ENCODE data around the gene BCKDHB.

The BCKDHB gene

DNA sequence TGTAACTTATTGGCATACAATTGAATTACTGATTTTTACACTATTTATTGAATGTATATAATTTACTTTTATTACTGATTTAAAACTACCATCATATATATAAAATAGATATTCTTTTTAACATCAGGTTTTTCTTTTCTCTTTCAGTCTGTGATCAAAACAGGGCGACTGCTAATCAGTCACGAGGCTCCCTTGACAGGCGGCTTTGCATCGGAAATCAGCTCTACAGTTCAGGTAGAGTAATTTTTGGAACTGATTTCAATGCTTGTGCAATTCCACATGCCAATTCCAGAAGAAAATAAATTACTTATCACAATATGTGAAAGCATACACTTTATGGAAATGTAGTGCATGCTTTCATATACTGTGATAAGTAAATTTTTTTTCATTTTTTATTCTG lies 166.5 kb downstream of the BCKDHB start:
- Histone ChIP-seq H3F3A (ENCODE audit: control insufficient read depth, insufficient read depth) (no peaks in the 10 kb centered on the region), H3K36me3 (ENCODE audit: control insufficient read depth, low read length) (no peaks in the 10 kb centered on the region), H3K9me3 (ENCODE audit: control insufficient read depth, insufficient read depth, low read length) (no peaks in the 10 kb centered on the region), H3K9me2 (replicated peaks; ENCODE audit: control insufficient read depth, low read length) (no peaks in the 10 kb centered on the region), H3K4me1 (ENCODE audit: control insufficient read depth, low read length) (no peaks in the 10 kb centered on the region), H3K79me2 (ENCODE audit: control insufficient read depth, low read length) (no peaks in the 10 kb centered on the region), H3K4me2 (ENCODE audit: low read length) (no peak overlapping the region), H3K27ac (ENCODE audit: low read depth, low read length) (no peak overlapping the region), H3K4me3 (ENCODE audit: low read length) (no peak overlapping the region), H4K20me1 (ENCODE audit: control insufficient read depth, insufficient read depth, low read depth, low read length) (no peaks in the 10 kb centered on the region), H3K27me3 (ENCODE audit: control insufficient read depth, low read length) (no peaks in the 10 kb centered on the region)
- TF ChIP-seq, protein P1, sequence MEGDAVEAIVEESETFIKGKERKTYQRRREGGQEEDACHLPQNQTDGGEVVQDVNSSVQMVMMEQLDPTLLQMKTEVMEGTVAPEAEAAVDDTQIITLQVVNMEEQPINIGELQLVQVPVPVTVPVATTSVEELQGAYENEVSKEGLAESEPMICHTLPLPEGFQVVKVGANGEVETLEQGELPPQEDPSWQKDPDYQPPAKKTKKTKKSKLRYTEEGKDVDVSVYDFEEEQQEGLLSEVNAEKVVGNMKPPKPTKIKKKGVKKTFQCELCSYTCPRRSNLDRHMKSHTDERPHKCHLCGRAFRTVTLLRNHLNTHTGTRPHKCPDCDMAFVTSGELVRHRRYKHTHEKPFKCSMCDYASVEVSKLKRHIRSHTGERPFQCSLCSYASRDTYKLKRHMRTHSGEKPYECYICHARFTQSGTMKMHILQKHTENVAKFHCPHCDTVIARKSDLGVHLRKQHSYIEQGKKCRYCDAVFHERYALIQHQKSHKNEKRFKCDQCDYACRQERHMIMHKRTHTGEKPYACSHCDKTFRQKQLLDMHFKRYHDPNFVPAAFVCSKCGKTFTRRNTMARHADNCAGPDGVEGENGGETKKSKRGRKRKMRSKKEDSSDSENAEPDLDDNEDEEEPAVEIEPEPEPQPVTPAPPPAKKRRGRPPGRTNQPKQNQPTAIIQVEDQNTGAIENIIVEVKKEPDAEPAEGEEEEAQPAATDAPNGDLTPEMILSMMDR (IDR thresholded peaks at IDR 0.05; ENCODE audit: low read depth, low read length, poor library complexity, severe bottlenecking) = no peak
- no peak for TF ChIP-seq EZH2phosphoT487 (IDR thresholded peaks at IDR 0.05; ENCODE audit: borderline replicate concordance, low read length)

DNA sequence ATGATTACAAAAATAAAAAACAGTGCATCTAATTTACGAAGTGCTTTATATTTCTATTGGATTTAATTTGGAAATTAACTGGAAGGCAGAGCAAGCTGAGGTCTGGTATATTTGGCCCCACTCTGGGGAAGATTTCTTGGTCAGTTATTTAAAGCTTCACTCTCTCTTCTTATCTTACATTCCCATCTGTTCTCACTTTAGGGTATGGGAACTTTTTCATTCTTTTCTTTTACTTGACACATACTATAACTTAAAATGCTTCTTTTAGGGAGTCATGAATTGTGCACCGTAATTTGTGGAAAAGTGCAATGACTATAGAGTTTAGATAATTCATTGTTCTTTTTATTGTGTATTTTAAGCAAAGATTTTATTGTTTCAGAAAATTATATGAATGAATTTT lies 170.4 kb downstream of the BCKDHB start:
- Histone ChIP-seq H3K27me3 (ENCODE audit: control insufficient read depth, low read length) (no peaks in the 10 kb centered on the region), H3K4me1 (ENCODE audit: control insufficient read depth, low read length) (no peaks in the 10 kb centered on the region), H3F3A (ENCODE audit: control insufficient read depth, insufficient read depth) (no peaks in the 10 kb centered on the region), H3K4me3 (ENCODE audit: low read length) (no peak overlapping the region), H3K79me2 (ENCODE audit: control insufficient read depth, low read length) (no peaks in the 10 kb centered on the region), H3K9me3 (ENCODE audit: control insufficient read depth, insufficient read depth, low read length) (no peaks in the 10 kb centered on the region), H4K20me1 (ENCODE audit: control insufficient read depth, insufficient read depth, low read depth, low read length) (no peaks in the 10 kb centered on the region), H3K27ac (ENCODE audit: low read depth, low read length) (no peak overlapping the region), H3K4me2 (ENCODE audit: low read length) (no peak overlapping the region), H3K9me2 (replicated peaks; ENCODE audit: control insufficient read depth, low read length) (no peaks in the 10 kb centered on the region), H3K36me3 (ENCODE audit: control insufficient read depth, low read length) (no peaks in the 10 kb centered on the region)
- TF ChIP-seq, protein P1 (IDR thresholded peaks at IDR 0.05; ENCODE audit: low read depth, low read length, poor library complexity, severe bottlenecking) = no peak
- TF ChIP-seq EZH2phosphoT487 (IDR thresholded peaks at IDR 0.05; ENCODE audit: borderline replicate concordance, low read length) = no peak

DNA sequence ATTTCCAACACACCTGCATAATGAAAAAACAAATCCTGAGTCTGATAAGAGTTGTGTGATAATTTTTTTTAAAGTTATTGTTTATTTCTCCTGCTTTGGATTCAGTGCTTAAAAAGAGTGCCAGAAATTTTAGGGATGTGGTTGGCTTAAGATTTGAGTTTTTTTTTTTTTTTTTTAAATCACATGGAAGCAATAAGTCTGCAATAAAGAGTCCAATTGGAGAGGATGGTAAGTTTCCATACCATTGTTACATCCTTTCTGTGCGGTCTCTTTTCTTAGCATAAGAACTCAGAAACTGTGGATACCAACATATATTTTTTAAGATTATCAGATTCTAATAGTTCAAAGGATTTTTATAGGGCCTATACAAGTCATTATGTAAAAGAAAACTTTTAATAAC lies 171.0 kb downstream of the BCKDHB start:
- Histone ChIP-seq H3K9me3 (ENCODE audit: control insufficient read depth, insufficient read depth, low read length) (no peaks in the 10 kb centered on the region), H3K79me2 (ENCODE audit: control insufficient read depth, low read length) (no peaks in the 10 kb centered on the region), H3K4me3 (ENCODE audit: low read length) (no peak overlapping the region), H3K9me2 (replicated peaks; ENCODE audit: control insufficient read depth, low read length) (no peaks in the 10 kb centered on the region), H3F3A (ENCODE audit: control insufficient read depth, insufficient read depth) (no peaks in the 10 kb centered on the region), H4K20me1 (ENCODE audit: control insufficient read depth, insufficient read depth, low read depth, low read length) (no peaks in the 10 kb centered on the region), H3K36me3 (ENCODE audit: control insufficient read depth, low read length) (no peaks in the 10 kb centered on the region), H3K4me1 (ENCODE audit: control insufficient read depth, low read length) (no peaks in the 10 kb centered on the region), H3K27ac (ENCODE audit: low read depth, low read length) (no peak overlapping the region), H3K4me2 (ENCODE audit: low read length) (no peak overlapping the region), H3K27me3 (ENCODE audit: control insufficient read depth, low read length) (no peaks in the 10 kb centered on the region)
- no peak for TF ChIP-seq EZH2phosphoT487 (IDR thresholded peaks at IDR 0.05; ENCODE audit: borderline replicate concordance, low read length)
- TF ChIP-seq, protein P1 (IDR thresholded peaks at IDR 0.05; ENCODE audit: low read depth, low read length, poor library complexity, severe bottlenecking) = no peak

All from DOHH2 (cell line).